ENCODE results near the gene ANKRD13C. TPM values are rescaled to one million over a fixed set of nuclear protein-coding genes. Genes with fewer than 3 reads are reported as not detected.

Gene ANKRD13C
- total RNA-seq, 1 experiment from 2014 or later = 20.6 TPM

GRCh38 chr1:70299472-70299871 is 55.0 kb downstream of the ANKRD13C start:
- BruUV-seq (replicated peaks) = no TSS peak
- TF ChIP-seq, protein P1, sequence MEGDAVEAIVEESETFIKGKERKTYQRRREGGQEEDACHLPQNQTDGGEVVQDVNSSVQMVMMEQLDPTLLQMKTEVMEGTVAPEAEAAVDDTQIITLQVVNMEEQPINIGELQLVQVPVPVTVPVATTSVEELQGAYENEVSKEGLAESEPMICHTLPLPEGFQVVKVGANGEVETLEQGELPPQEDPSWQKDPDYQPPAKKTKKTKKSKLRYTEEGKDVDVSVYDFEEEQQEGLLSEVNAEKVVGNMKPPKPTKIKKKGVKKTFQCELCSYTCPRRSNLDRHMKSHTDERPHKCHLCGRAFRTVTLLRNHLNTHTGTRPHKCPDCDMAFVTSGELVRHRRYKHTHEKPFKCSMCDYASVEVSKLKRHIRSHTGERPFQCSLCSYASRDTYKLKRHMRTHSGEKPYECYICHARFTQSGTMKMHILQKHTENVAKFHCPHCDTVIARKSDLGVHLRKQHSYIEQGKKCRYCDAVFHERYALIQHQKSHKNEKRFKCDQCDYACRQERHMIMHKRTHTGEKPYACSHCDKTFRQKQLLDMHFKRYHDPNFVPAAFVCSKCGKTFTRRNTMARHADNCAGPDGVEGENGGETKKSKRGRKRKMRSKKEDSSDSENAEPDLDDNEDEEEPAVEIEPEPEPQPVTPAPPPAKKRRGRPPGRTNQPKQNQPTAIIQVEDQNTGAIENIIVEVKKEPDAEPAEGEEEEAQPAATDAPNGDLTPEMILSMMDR (conservative IDR thresholded peaks at IDR 0.05; ENCODE audit: low read depth, low read length) = no peak
- TF ChIP-seq EZH2 (IDR thresholded peaks at IDR 0.05; ENCODE audit: borderline replicate concordance, low read depth, low read length, poor library complexity, severe bottlenecking) = no peak
- no peak for DNase-seq (ENCODE audit: low spot score)
- ChIA-PET CTCF (no interaction called here), POLR2A (ENCODE audit: low non-redundant PET) (no interaction called here)
- intact Hi-C loops (cut with micrococcal nuclease; ENCODE audit: unreplicated experiment) = no loop called here
- H3K9me3 ChIP-seq (ENCODE audit: low read depth, low read length, poor library complexity, severe bottlenecking) = no peaks in the 10 kb centered on the region
- no peaks in the 10 kb centered on the region for H3K4me1 ChIP-seq (ENCODE audit: insufficient read depth, low read length, poor library complexity, severe bottlenecking)
- H3K27me3 ChIP-seq (replicated peaks; ENCODE audit: insufficient read depth, low read depth, low read length, poor library complexity) = no peaks in the 10 kb centered on the region
- peaks cover 7% of the 10 kb centered on the region for H3K36me3 ChIP-seq (ENCODE audit: insufficient read depth, low read length, poor library complexity, severe bottlenecking)
- no peak overlapping the region for H3K4me3 ChIP-seq (ENCODE audit: low read depth, low read length, poor library complexity, severe bottlenecking)
- no peak overlapping the region for H3K27ac ChIP-seq (ENCODE audit: low read depth, low read length, poor library complexity, severe bottlenecking)

DNA sequence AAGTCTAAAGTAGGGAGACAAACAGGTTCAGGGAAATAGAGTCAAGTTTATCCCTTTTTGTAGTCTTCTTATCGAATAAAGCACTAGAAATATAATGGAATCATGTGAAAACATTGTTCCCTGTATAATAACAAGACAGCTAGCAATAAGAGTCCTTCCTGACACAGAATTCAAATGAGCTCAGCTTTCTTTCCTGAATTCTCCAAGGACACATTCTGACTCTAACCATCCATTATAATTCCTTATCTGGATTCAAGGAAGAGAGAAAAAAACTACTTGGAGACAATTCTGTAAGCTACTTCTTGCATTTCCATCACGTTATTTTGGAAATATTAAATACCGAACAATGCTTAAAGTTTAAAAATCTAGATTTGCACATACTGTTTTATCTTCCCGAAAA is 58.8 kb downstream of the ANKRD13C start:
- no peak for DNase-seq (ENCODE audit: low spot score)
- intact Hi-C loops (cut with micrococcal nuclease; ENCODE audit: unreplicated experiment) = no loop called here
- no peak overlapping the region for H3K27ac ChIP-seq (ENCODE audit: low read depth, low read length, poor library complexity, severe bottlenecking)
- no TSS peak for BruUV-seq (replicated peaks)
- H3K27me3 ChIP-seq (replicated peaks; ENCODE audit: insufficient read depth, low read depth, low read length, poor library complexity) = no peaks in the 10 kb centered on the region
- CTCF ChIA-PET = no interaction called here
- H3K36me3 ChIP-seq (ENCODE audit: insufficient read depth, low read length, poor library complexity, severe bottlenecking) = peaks cover 33% of the 10 kb centered on the region
- no peak overlapping the region for H3K4me3 ChIP-seq (ENCODE audit: low read depth, low read length, poor library complexity, severe bottlenecking)
- POLR2A ChIA-PET (ENCODE audit: low non-redundant PET) = no interaction called here
- TF ChIP-seq, protein P1 (conservative IDR thresholded peaks at IDR 0.05; ENCODE audit: low read depth, low read length) = no peak
- no peak for TF ChIP-seq EZH2 (IDR thresholded peaks at IDR 0.05; ENCODE audit: borderline replicate concordance, low read depth, low read length, poor library complexity, severe bottlenecking)
- H3K4me1 ChIP-seq (ENCODE audit: insufficient read depth, low read length, poor library complexity, severe bottlenecking) = no peaks in the 10 kb centered on the region
- H3K9me3 ChIP-seq (ENCODE audit: low read depth, low read length, poor library complexity, severe bottlenecking) = no peaks in the 10 kb centered on the region

DNA sequence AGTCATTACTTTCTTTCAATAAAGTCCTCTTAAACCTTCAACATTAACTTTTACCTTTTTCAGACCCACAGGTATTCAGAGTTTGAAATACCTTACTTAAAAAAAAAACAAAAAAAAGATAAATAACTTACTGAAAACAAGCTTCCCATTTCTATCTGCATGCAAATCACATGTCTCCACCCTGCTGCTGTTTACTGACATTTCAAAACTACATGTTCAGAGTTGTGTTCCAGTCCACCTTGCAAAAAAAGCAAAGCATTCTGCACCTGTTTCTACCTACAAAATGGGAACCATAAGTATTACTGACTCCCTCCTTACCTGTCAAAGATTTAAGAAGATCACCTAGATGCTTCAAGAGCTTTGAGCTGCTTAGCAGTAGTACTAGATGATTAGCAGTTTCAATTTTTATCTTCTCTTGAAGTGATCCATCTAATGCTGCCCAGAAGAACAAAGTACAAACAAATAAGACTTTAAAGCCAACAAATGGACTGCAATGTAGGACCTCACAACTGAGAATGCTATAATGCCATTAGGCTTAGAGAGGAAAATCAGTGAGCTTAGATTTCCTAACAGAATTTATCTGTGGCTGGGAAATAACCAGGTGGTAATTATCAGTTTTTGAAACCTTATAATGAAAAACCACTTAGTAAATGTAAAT is 61.2 kb downstream of the ANKRD13C start:
- ChIA-PET POLR2A (ENCODE audit: low non-redundant PET) (no interaction called here), CTCF (interaction anchor here (0.7 kb wide), 1 partner anchor 764 kb away, joined by 3 read pairs; no protein-coding TSS in a partner anchor)
- Histone ChIP-seq H3K27ac (ENCODE audit: low read depth, low read length, poor library complexity, severe bottlenecking) (no peak overlapping the region), H3K36me3 (ENCODE audit: insufficient read depth, low read length, poor library complexity, severe bottlenecking) (peaks cover 29% of the 10 kb centered on the region), H3K9me3 (ENCODE audit: low read depth, low read length, poor library complexity, severe bottlenecking) (no peaks in the 10 kb centered on the region), H3K27me3 (replicated peaks; ENCODE audit: insufficient read depth, low read depth, low read length, poor library complexity) (no peaks in the 10 kb centered on the region), H3K4me1 (ENCODE audit: insufficient read depth, low read length, poor library complexity, severe bottlenecking) (no peaks in the 10 kb centered on the region), H3K4me3 (ENCODE audit: low read depth, low read length, poor library complexity, severe bottlenecking) (no peak overlapping the region)
- no peak for TF ChIP-seq EZH2 (IDR thresholded peaks at IDR 0.05; ENCODE audit: borderline replicate concordance, low read depth, low read length, poor library complexity, severe bottlenecking)
- TF ChIP-seq, protein P1 (conservative IDR thresholded peaks at IDR 0.05; ENCODE audit: low read depth, low read length) = no peak
- BruUV-seq (replicated peaks) = no TSS peak
- intact Hi-C loops (cut with micrococcal nuclease; ENCODE audit: unreplicated experiment) = no loop called here
- DNase-seq (ENCODE audit: low spot score) = no peak

All from A673 (cell line).